ENCODE measurements around the gene OR3A3.
"Not testable (repeated sequence)": the region's sequence is repeated elsewhere in the genome, so short reads cannot be mapped to it uniquely, and the experiment has no call there.

The OR3A3 gene

DNA sequence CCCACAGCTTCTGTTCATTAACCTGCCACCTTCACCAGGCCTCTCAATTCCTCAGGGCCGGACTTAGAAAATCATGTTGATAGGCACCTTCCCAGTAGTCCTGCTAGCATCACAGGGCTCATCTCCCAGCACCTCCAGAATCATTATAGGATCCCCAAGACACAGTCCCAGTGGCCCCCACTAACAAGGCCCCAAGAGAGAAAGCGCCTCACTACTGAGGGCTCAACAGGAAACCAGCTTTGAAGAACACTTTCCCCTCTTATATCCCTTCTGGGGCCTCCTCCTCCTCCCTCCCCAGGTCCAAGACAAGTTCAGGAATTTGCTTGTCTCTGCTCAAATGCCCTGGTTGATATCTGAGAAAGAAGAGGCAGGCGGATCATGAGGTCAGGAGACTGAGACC lies at the start of gene OR3A3:
Gene OR3A3, plus strand, starts transcription at position 301 of the 400 bp plus-strand sequence.
- no peak for DNase-seq

DNA sequence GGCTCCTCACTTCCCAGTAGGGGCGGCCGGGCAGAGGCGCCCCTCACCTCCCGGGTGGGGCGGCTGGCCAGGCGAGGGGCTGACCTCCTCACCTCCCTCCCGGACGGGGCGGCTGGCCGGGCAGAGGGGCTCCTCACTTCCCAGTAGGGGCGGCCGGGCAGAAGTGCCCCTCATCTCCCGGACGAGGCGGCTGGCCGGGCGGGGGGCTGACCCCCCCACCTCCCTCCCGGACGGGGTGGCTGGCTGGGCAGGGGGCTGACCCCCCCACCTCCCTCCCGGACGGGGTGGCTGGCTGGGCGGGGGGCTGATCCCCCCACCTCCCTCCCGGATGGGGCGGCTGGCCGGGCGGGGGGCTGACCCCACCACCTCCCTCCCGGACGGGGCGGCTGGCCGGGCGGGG lies 40.0 kb upstream of the OR3A3 start:
- DNase-seq = not testable (repeated sequence)

DNA sequence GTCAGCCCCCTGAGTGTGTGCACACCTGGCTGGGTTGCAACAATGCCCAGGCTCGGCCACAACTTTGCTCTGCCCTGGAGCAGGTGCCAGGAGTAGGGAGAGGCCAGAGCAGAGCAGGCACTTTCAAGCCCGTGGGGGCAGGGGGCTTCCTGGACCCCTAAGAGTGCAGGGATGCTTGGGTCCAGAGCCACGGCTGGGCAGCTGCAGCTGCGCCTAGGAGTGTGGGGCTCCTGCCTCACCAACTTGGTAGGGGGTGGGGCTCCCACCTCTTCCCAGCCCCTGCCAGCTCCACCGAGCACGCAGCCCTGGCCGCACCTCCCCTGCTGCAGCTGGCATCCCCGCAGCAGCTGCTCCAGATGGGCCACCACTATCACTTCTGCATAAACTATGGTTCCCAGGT lies 32.8 kb upstream of the OR3A3 start:
- no peak for DNase-seq

DNA sequence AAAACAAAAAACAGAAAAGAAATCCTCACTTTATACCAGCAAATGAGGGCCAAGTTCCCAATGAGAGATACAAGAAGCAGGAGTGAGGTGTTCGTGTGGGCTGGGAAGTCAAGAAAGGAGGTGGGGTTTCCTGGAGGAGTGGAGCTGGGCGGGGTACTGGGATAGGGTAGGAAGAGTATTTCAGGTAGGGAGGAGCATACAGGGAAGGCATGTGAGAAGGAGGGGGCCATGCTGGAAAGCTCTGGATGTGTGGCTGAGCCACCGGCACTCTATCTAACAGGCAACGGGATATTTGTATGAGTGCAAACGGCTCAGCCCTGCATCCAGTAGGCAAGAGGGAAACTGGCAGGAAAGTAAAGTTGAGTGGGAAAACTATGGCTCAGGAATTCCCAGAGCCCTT lies 29.2 kb upstream of the OR3A3 start:
- no peak for DNase-seq

DNA sequence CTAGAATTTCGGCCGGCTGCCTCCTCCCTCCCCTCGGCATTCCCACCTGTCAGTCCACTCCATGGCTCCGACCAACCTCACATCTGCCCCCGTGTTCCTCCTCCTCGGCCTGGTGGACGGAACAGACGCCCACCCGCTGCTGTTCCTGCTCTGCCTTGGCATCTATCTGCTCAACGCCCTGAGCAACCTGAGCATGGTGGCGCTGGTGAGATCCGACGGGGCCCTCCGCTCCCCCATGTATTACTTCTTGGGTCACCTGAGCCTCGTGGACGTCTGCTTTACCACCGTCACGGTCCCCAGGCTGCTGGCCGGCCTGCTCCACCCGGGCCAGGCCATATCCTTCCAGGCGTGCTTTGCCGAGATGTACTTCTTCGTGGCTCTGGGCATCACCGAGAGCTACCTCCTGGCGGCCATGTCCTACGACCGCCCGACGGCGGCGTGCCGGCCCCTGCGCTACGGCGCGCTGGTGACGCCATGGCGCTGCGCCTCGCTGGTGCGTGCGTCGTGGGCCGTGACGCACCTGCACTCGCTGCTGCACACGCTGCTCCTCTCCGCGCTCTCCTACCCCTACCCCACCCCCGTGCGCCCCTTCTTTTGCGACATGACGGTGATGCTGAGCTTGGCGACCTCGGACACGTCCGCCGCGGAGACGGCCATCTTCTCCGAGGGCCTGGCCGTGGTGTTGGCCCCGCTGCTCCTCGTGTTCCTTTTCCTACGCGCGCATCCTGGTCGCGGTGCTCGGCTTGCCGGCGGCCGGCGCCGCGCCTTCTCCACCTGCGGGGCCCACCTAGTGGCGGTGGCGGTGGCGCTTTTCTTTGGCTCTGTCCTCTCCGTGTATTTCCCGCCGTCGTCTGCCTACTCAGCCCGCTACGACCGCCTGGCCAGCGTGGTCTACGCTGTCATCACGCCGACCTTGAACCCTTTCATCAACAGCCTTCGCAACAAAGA lies 25.0 kb upstream of the OR3A3 start, which contains the start of gene OR3A2:
Gene OR3A2, minus strand, starts transcription at position 440 of the 948 bp plus-strand sequence.
- DNase-seq = peak; percentile 3

DNA sequence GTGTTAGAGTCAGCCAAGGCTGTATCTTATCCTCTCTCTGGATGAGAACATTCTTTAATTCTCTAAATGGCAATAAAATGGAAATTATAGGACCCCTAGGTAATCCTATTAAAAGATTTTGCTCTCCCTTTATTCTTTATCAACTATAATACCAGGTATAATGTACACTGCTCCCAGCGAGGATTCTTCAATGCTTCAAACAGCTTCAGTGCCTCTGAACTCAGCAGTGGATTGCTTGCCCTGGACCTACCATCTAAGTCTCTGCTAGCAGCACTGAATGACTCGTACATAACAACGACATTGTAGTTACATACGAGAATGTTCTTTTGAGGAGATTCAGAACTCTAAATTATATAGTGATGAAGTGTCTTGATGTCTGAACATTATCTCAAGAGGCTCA lies 21.4 kb upstream of the OR3A3 start:
- no peak for DNase-seq

DNA sequence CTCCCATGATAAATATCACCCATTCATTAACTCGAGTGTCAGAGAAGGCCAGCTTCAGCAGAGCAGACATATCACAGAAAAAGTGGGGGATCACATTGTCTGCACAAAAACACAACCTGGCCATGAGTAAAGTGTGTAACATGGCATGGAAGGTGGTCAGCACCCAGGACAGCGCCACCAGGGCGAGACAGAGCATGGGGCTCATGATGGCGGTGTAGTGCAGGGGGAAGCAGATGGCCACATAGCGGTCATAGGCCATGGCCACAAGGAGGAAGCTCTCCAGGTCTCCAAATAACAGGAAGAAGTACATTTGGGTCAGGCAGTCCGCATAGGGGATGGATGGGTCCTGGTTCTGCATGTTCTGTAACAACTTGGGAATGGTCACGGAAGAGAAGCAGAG lies 13.4 kb upstream of the OR3A3 start:
- DNase-seq = not testable (repeated sequence)

DNA sequence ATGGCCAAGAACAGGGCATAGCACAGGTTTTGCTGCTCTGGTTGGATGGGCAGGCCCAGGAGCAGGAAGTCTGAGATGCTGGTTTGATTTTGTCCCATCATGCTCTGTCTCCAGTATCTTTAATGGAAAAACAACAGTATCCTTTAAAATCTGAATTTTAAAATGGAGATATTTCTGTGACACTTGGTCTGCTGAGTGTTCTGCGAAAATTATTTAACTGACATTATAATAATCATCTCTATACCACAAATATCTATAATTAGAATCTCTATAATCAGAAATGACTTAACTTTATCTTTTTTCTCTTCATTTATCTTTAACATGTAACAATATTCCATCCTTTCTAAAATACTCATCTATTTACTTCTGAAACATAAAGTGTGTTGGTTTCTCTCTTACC lies 12.9 kb upstream of the OR3A3 start, which contains the start of gene OR1E1:
Gene OR1E1, minus strand, starts transcription at position 101 of the 400 bp plus-strand sequence. Its CDS starts 0 bp downstream, at position 101.
- DNase-seq = no peak

DNA sequence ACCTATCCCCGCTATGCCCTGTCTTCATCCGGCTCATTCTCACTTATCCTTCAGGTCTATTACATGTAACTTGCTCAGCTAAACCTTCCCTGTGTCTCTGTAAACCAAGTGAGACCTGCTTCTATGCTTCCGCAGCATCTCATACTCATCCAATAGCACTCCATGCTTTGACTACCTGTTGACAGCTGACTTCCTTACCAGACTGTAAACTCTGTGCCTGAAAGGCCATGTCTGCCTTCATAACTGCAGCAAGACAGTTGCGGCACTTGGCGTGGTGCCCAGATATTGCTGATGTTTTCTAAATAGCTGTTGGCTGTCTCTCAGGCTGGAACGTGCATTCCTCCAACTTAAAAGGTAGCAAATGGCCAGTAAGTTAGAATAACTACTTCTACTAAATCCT lies 11.1 kb upstream of the OR3A3 start:
- DNase-seq = no peak

DNA sequence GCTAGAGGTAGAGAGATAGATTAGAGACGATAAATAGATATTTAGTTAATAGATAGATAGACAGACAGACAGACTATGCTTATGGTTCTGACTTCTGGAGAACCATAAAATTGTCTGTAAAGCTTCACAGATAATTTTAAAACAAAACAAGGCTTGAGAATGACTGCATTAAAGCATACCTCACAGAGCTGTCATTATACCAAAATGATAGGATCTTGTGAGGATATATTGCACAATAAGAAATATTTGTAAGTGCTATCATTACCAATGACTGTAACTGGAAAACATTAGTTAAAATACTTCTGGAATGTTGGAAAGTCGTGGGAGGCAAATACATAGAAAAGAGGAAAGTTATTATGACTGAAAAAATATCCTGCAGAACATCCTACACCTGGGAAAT lies 9.4 kb upstream of the OR3A3 start:
- no peak for DNase-seq

DNA sequence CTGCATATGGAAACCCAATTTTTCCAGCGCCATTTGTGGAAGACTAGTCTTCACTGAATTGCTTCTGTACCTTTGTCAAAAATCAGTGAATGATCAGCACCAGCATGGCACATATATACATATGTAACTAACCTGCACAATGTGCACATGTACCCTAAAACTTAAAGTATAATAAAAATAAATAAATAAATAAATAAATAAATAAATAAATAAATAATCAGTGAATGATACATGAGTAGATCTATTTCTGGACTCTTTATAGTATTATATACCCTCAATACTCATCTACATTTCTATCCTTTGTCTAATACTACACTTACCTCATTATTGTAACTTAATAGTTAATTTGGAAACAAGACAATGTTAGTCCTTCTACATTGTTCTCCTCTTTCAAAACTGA lies 7.3 kb upstream of the OR3A3 start:
- DNase-seq = not testable (repeated sequence)

DNA sequence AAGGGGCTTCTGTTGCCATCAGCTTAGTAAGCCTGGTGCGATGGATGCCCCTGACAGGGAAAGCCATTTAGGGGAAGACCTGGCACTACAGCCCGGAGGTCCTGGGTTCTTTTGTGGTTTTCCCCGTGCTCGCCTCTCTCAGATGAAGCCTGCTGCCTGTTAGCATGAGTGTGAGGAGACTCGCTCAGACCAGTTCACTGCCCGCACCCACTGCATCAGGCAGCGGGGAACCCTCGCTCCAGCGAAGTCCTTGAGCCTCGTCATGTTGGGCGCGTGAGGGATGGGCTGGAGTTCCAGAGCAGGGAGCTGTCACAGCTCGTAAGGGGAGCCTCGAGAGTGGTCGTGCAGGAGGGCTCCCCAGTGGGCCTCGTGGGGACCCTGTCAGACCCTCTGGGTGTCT lies 1.0 kb downstream of the OR3A3 start:
- not testable (repeated sequence) for DNase-seq

DNA sequence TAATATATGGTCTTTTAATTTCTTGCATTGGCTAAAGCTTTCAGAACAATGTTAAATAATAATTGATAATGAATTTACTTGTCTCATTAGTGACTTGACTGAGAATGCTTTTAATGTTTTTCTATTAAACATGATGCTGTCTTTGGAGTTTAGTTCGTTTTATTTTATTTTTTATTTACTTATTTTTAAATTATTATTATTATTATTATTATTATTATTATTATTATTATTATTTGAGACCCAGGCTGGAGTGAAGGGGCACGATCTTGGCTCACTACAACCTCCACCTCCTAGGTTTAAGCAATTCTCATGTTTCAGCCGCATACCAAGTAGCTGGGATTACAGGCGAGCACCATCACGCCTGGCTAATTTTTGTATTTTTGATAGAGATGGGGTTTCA lies 4.4 kb downstream of the OR3A3 start:
- no peak for DNase-seq

DNA sequence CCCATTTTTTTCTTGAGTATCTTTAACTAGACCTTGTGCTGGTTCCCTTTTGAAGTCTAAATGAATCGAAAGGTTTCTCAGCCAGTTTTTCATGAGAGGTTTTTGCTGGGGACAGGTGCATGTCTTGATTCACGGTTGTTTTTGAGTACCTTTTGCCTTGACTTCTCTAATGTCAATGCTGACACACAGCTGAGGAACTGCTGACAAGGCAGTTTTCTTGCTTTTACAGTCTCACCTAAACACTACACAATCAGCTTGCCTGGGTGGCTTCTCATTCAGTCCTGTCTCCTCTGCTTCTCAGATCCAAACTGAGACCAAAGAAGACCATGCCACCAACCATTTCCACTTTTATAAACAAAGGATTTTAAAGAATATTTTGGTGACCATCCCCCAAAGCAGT lies 7.1 kb downstream of the OR3A3 start:
- DNase-seq = no peak

DNA sequence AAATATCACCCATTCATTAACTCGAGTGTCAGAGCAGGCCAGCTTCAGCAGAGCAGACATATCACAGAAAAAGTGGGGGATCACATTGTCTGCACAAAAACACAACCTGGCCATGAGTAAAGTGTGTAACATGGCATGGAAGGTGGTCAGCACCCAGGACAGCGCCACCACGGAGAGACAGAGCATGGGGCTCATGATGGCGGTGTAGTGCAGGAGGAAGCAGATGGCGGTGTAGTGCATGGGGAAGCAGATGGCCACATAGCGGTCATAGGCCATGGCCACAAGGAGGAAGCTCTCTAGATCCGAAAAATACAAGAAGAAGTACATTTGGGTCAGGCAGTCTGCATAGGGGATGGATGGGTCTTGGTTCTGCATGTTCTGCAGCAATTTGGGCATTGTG lies 22.0 kb downstream of the OR3A3 start:
- not testable (repeated sequence) for DNase-seq

DNA sequence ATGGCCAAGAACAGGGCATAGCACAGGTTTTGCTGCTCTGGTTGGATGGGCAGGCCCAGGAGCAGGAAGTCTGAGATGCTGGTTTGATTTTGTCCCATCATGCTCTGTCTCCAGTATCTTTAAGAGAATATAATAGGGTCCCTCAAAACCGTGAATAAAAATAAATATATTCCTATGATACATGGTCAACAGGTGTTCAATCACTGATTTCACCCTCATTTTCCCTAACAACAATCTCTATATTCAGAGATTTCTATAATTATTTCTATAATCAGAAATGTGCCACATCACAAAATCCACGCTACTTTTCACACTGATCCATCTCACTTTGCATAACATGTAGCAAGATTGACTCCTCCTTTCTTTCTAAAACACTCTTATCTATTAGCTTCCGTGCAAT lies 22.6 kb downstream of the OR3A3 start, which contains the start of gene OR1E2:
Gene OR1E2, minus strand, starts transcription at position 101 of the 400 bp plus-strand sequence. Its CDS starts 0 bp downstream, at position 101.
- DNase-seq = no peak

DNA sequence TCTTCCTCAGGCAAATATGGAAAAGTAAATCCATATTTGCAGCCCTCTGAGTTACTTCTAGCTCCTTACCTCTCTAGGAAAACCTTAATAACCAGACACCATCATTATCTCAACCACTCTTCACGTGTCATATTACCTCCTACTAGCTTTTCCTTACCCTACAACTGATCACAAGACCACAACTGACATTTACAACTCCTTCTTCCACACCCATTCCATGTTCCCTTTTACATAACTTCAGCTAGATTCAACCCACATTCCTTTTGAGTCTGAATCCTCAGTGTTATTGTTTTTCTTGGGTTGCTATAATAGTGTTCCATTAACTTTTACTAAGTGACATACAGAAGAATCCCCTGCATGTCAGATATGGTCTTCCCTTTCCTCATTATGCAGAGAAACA lies 27.2 kb downstream of the OR3A3 start:
- DNase-seq = no peak

DNA sequence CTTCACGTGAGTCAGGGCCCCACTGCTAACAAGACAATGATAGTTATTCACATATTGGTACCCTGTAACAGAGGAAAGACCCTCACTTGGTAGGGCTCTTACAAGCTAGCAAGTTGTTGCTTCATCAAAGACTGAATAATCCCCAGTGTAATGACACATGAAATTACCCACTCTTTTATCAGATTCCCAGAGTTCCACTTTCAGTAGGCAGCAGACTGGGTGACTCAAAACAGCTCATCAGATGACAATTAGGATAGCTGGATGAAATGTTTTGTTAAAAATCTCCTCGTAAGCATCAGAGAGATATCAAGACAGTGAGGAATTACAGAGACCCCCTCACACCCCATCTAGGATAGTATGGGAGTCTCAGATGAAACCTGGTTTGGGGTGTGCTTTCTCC lies 29.3 kb downstream of the OR3A3 start:
- no peak for DNase-seq

DNA sequence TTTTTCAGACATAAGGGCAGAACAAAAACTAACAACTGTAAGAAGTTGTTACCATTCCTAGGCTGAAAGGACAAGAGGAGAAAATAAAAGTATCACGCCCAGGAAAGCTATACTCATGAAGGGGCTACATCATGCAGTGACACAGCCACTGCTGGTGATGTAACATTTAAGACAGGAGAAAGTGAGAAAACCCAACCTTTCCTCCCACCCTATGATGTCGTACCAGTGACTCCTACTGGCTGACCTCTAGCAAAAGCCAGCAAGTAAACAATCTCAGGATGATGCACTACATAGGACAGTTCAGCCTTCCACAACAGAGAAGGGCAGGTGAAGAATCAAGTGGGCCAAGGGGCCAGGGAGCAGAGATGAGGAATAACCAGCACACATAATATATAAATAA lies 36.5 kb downstream of the OR3A3 start:
- DNase-seq = no peak

DNA sequence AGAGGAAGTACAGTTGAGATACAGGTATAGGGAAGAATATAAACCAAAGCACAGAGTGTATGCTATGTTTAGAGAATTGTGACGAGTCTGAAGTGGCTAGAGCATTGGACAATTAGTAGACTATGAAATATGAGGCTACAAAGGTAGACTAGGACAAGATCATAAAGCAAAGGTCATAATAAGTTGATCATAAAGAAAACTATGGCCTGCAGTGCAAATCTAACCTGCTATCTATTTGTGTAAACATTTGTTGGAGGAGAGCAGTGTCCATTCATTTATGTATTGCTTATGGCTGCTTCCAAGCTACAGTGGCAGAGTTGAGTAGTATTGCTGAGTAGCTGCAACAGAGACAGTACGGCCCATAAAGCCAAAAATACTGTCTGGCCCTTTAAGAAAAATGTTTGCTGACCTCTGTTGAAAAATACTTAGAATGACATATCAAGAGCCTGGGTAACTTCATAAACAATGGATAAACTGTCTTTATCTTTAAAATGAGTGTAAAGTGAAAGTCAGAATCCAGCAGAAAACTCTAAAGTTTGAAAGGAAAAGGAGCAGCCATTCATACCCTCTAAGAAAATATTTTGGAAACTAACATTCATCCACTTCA lies 37.0 kb downstream of the OR3A3 start:
- no peak for DNase-seq

DNA sequence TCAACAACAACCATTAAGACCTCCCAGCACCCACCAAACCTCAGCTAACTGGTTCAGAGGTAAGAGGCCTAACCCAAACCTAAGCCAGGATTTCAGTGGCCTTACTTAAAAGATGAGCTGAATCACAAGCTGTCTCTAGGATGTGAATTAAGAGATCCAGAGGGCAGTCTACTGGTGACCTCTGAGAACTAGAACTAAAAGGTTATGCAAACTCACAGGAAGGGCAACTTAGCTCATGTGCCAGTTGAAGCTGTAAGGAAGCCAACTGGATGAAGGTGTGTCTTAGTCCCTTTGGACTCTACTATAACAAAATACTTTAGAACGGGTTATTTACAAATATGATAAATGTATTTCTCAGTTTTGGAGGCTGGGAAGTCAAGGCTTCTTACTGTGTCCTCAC lies 55.2 kb downstream of the OR3A3 start:
- not testable (repeated sequence) for DNase-seq

DNA sequence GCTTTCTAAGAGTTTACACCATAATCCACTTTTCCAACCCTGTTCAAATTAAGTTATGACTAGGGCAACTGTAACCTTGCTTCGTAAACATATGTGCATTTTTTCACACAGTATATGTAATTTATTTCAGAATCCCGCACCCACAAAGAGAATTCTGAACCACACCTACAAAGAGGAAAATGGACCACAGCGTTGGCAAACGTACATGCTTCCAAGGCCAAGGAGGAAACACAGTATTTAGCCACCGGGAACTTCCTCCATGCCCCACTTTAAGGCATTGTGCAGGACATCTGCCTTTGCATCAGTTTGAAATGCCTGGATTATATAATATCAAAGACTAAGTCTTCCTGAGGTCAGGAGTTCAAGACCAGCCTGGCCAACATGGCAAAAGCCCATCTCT lies 58.4 kb downstream of the OR3A3 start:
- no peak for DNase-seq

DNA sequence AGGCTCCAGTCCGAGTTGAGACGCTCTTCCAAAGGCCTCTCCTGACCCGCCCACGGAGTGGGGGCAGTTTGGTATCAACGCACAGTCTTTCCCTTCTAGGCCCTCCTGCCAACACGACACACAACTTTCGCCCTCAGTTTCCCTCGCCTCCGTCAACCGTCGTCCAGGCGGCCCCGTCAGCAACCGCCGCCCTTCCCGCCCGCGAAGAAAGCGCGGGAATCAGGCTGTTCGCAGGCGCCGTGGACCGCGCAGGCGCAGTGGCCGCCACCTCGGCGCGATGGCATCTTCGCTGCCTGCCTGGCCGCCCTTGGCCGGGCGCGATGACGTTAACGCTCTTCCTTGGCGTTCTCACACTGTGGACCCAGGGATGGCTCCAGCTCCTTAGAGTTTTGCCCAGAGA lies 60.4 kb downstream of the OR3A3 start, which contains the start of gene SPATA22:
Gene SPATA22, minus strand, starts transcription at position 221 of the 400 bp plus-strand sequence. CDS start 2,494 bp downstream, outside the sequence.
- DNase-seq = no peak

DNA sequence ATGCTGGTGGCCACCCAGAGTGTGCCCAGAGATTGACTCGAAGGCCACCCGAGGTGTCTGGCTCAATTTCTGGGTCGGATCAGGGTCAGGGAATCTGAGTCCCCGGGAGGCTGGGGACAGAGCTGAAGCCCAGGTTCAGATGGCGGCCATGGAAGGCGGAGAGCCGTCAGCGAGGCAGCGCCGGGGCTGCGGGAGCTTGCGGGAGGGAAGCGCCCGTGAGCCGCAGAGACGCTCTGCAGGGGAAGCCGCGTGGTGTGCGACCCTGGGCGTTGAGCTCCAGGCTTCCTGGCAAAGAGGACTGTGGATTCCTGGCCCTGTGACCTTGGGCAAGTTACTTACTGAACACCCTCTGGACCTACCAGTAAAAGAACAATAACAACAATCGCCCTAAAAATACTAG lies 61.0 kb downstream of the OR3A3 start:
- no peak for DNase-seq

All from fibroblast of upper back skin (primary cell).